DOHH2 (cell line): ENCODE measurements around the gene GCSAM.

Experiments used
- H3F3A ChIP-seq: fragments of 200-600 bp; sonication (generic), shearing (Covaris generic); 2 replicates; pipeline ENCODE4 v1.6.0; 2016; ENCODE audit warnings: antibody characterized with exemption, mild to moderate bottlenecking; ENCODE audit not compliant: control insufficient read depth, insufficient read depth
- H3K27ac ChIP-seq: fragments of 200-600 bp; sonication (generic); 2 replicates; pipeline ENCODE4 v1.5.1; 2014; ENCODE audit warnings: low read depth, mild to moderate bottlenecking, low read length, moderate library complexity
- H3K27me3 ChIP-seq: fragments of 200-600 bp; sonication (generic); 2 replicates; pipeline ENCODE4 v1.6.1; 2014; ENCODE audit warnings: mild to moderate bottlenecking, low read length, mixed read lengths; ENCODE audit not compliant: control insufficient read depth
- H3K36me3 ChIP-seq: fragments of 200-600 bp; sonication (generic); 2 replicates; pipeline ENCODE4 v1.6.1; 2014; ENCODE audit warnings: mild to moderate bottlenecking, low read length, moderate library complexity, mixed read lengths; ENCODE audit not compliant: control insufficient read depth
- H3K4me1 ChIP-seq: fragments of 200-600 bp; sonication (generic); 2 replicates; pipeline ENCODE4 v1.6.1; 2014; ENCODE audit warnings: mild to moderate bottlenecking, low read length, mixed read lengths; ENCODE audit not compliant: control insufficient read depth
- H3K4me2 ChIP-seq: fragments of 200-600 bp; sonication (generic); 2 replicates; pipeline ENCODE4 v1.6.0; 2014; ENCODE audit warnings: mild to moderate bottlenecking, low read length, moderate library complexity
- H3K4me3 ChIP-seq: fragments of 200-600 bp; sonication (generic); 2 replicates; pipeline ENCODE4 v1.5.1; 2014; ENCODE audit warnings: mild to moderate bottlenecking, low read length, mixed read lengths
- H3K79me2 ChIP-seq: fragments of 200-600 bp; sonication (generic); 2 replicates; pipeline ENCODE4 v1.6.1; 2014; ENCODE audit warnings: mild to moderate bottlenecking, low read length, mixed read lengths; ENCODE audit not compliant: control insufficient read depth
- H3K9me2 ChIP-seq: fragments of 200-600 bp; sonication (generic); replicated peaks from 2 replicates; pipeline ENCODE4 v1.6.1; 2014; ENCODE audit warnings: mild to moderate bottlenecking, low read length, mixed read lengths; ENCODE audit not compliant: control insufficient read depth
- H3K9me3 ChIP-seq: fragments of 200-600 bp; sonication (generic); 2 replicates; pipeline ENCODE4 v1.6.1; 2014; ENCODE audit warnings: antibody characterized with exemption, low read length, mixed read lengths; ENCODE audit not compliant: control insufficient read depth, insufficient read depth
- H4K20me1 ChIP-seq: fragments of 200-600 bp; sonication (generic); 2 replicates; pipeline ENCODE4 v1.6.0; 2014; ENCODE audit warnings: low read depth, mild to moderate bottlenecking, antibody characterized with exemption, low read length, moderate library complexity; ENCODE audit not compliant: control insufficient read depth, insufficient read depth
- CTCF ChIP-seq: fragments of 200-600 bp; sonication (generic); IDR thresholded peaks from one replicate; pipeline ENCODE4 v1.5.1; 2014; ENCODE audit warnings: antibody characterized with exemption, mild to moderate bottlenecking, low read depth, low read length; ENCODE audit not compliant: poor library complexity, severe bottlenecking
- EZH2phosphoT487 ChIP-seq: fragments of 200-600 bp; sonication (generic); IDR thresholded peaks from 2 replicates; pipeline ENCODE4 v1.6.1; 2017; ENCODE audit warnings: borderline replicate concordance, mild to moderate bottlenecking, antibody characterized with exemption, low read length, moderate library complexity, mixed read lengths

GCSAM gene

DNA sequence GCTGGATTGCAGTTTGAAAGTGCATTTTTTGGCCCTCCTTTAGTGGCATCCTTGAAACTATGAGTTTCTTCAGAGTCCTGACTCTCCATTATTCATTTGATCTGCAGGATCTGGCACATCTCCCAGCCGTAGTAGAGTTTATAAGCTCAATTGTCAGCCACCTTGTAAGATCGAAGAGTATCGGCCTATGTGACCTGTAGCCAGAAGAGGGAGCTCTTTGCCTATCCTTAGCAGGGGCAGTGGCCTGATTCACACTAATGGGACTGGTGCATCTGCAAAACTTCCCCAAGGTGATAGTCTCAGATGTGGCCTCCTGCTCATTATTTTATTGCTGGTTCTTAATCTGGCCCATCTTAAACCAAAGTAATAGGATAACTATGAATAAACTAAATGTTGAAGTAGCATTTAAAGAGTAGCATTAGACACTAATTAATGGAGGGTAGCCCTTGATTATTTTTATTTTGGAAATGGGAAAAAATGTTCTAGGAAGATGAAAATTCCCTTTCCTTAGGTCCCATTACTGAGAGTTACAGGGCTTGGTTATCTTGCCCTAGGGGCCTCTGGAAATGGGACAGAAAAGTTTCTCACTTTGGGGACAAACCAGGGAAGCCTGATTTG, 21.2 kb downstream of the GCSAM start:
- Histone ChIP-seq H3K9me2 (no peaks in the 10 kb centered on the region), H4K20me1 (no peaks in the 10 kb centered on the region), H3F3A (peaks cover 35% of the 10 kb centered on the region), H3K36me3 (peaks cover 50% of the 10 kb centered on the region), H3K79me2 (peaks cover 16% of the 10 kb centered on the region), H3K4me3 (peak overlapping the region; percentile 46), H3K9me3 (no peaks in the 10 kb centered on the region), H3K27me3 (no peaks in the 10 kb centered on the region), H3K4me2 (peak overlapping the region; percentile 82), H3K4me1 (peaks cover 82% of the 10 kb centered on the region), H3K27ac (peak overlapping the region; percentile 99)
- TF ChIP-seq EZH2phosphoT487, result no peak
- peak; percentile 89 for TF ChIP-seq CTCF

- H3F3A ChIP-seq, result peaks cover 15% of the 10 kb centered on the region
- H4K20me1 ChIP-seq, result no peaks in the 10 kb centered on the region
- TF ChIP-seq EZH2phosphoT487 (no peak), CTCF (no peak)
- no peaks in the 10 kb centered on the region for H3K9me2 ChIP-seq
- H3K4me1 ChIP-seq, result peaks cover 56% of the 10 kb centered on the region
- peak overlapping the region; percentile 71 for H3K27ac ChIP-seq
- H3K4me2 ChIP-seq, result peak overlapping the region; percentile 59
- H3K36me3 ChIP-seq, result peaks cover 34% of the 10 kb centered on the region
- H3K27me3 ChIP-seq, result no peaks in the 10 kb centered on the region
- peak overlapping the region; percentile 31 for H3K4me3 ChIP-seq
- H3K79me2 ChIP-seq, result peaks cover 5% of the 10 kb centered on the region
- H3K9me3 ChIP-seq, result no peaks in the 10 kb centered on the region
These were observed 23.7 kb downstream of the GCSAM start for GRCh38 chr3:112109322-112109721.

DNA sequence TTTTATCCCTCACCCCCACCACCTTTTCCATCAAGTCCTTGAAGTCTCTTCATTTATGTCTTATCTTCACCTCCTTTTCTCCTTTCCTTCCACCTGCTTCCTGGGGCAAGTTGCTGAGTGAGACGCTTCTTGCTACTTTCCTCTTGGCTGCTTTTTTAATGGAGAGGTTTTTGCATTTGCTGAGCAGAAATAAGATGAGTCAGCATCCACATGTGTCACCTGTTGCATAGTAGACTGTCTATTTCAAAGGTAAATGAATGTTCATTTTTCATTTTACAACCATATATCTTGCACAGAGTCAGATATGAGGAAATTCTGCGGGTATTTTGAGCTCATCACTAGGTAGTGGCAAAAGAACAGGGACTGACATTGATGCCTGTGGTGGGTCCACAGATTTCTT, 28.3 kb downstream of the GCSAM start:
- Histone ChIP-seq H3K79me2 (no peaks in the 10 kb centered on the region), H4K20me1 (no peaks in the 10 kb centered on the region)
- TF ChIP-seq CTCF, result no peak
- no peak for TF ChIP-seq EZH2phosphoT487

More for the DNA sequence above, 28.3 kb downstream of the GCSAM start:
- H3F3A ChIP-seq, result no peaks in the 10 kb centered on the region
- H3K4me1 ChIP-seq, result peaks cover 21% of the 10 kb centered on the region
- H3K4me2 ChIP-seq, result no peak overlapping the region
- no peak overlapping the region for H3K4me3 ChIP-seq
- no peaks in the 10 kb centered on the region for H3K9me3 ChIP-seq
- H3K36me3 ChIP-seq, result peaks cover 14% of the 10 kb centered on the region
- H3K9me2 ChIP-seq, result no peaks in the 10 kb centered on the region
- no peaks in the 10 kb centered on the region for H3K27me3 ChIP-seq
- H3K27ac ChIP-seq, result no peak overlapping the region
